Glomerular visceral epithelial cell (primary cell): ENCODE measurements around the gene DDX24.

Source experiments
- DNase-seq: peaks from one replicate; pipeline ENCODE4 v3.0.0-alpha.2; 2016; ENCODE audit errors: extremely low spot score

Gene DDX24

DNA sequence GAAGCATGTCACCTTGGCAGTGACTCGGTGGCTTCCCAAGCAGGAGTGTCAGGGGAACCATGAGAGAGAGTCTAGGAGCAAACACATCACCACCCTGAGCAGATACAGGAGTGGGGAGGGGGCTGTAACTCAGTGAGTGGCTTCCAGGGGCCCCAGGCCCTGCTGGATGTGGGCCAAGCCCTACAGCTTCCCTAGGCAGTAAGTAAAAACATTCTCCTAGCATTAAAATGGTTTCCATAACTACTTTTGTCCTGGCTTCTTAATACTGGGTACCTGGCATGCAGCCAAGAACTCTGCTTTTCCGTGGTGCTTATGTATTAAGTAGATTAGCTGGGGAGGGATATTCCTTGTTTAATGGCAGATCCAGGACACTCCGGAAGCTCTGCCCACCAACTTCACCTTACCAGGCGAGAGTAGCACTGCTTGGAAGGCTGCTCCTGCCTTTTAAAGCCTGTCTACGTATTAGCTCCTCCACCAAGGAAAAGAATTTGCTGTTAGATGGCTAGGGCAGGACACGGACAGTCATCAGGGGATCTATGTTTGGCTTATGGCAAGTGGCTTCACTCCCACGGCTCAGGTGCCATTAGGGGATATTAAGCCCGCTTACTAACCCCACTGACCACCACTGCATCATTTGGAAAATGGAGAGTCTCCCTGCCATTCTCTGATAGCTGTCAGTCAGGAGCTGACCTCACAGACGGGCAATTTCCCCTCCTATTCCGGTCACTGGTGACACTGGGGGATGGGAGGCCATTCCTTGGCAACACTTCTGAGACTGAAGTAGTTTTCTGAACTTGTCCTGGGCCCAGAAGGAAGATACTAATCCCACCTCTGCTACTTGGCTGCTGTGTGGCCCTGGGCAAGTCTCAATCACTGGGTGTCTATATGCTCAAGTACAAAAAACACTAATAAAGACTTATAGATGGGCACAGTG, 32.0 kb downstream of the DDX24 start:
- no peak for DNase-seq

DNA sequence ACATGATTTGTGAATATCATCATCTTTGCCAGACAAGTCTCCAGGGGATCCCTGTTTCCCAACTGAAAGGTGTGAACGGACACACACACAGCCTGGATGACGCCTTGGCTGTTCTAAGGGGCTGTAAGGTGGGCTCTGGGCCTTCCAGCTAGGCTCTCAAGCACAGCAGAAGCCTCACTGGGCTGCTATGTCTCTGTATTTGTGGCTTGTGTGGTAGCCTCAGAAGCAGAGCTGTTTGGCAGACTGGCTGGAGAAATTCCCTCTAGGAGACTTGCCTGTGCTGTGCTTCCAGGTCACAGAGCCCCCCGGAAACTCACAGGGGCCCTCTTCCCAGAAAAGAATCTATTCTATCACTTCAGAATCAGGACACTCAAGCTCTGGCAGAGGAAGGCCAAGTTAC, 33.4 kb downstream of the DDX24 start:
- no peak for DNase-seq

- no peak for DNase-seq
Measured at GRCh38 chr14:94046696-94047250, 34.2 kb downstream of the DDX24 start.

DNA sequence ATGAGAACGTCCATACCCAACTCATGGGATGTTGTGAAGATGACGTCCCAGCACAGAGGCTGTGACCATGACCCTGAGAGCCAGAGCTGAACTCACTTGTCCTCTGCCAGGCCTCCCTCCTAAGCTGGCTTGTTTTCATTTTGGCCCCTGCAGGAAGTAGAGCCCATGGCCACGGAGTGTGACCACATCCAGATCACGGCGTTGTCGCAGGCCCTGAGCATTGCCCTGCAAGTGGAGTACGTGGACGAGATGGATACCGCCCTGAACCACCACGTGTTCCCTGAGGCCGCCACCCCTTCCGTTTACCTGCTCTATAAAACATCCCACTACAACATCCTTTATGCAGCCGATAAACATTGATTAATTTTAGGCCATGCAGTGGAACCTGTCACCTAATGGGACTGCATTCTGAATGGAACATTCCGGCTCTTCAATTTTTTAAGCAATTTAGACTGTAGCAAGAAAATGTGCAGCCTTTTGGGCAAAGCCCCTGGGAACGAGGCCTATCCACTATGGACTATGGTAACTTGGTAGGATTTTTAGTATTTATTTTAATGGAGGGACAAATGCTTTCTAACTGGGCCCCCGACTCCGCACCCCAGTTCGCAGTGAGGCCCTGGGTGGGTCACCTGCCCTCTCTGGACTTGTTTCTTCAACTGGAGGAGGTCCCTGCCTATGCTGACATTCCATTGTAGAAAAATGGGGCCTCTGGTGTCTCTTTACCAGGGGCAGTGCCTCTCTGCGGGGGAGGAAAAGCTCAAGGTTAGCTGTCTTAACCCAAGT, 35.2 kb downstream of the DDX24 start:
- DNase-seq = no peak

GRCh38 chr14:94045101-94045500, 35.9 kb downstream of the DDX24 start:
- DNase-seq = no peak

DNA sequence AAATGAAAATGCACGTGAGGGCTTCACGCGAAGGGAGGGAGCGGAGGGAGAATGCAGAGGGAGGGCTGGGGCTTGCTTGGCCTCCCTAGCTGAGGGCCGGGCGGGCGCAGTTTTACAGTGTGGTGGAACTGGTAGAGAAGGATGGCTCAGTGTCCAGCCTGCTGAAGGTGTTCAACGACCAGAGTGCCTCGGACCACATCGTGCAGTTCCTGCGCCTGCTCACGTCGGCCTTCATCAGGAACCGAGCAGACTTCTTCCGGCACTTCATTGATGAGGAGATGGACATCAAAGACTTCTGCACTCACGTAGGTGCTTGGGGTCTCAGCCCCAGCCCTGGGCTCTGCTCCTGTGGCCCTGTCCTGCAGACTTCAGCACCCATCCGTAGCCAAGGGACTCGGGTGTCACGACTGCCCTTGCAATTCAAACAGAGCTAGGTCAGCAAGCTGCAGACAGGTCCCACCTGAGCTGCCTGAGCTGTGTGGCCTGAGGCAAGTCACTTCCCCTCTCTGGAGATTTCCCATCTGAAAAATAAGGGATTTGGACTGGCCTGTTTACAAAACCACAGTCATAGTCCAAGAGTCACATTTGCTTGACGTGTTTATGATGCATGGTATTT, 36.4 kb downstream of the DDX24 start:
- DNase-seq = no peak

DNA sequence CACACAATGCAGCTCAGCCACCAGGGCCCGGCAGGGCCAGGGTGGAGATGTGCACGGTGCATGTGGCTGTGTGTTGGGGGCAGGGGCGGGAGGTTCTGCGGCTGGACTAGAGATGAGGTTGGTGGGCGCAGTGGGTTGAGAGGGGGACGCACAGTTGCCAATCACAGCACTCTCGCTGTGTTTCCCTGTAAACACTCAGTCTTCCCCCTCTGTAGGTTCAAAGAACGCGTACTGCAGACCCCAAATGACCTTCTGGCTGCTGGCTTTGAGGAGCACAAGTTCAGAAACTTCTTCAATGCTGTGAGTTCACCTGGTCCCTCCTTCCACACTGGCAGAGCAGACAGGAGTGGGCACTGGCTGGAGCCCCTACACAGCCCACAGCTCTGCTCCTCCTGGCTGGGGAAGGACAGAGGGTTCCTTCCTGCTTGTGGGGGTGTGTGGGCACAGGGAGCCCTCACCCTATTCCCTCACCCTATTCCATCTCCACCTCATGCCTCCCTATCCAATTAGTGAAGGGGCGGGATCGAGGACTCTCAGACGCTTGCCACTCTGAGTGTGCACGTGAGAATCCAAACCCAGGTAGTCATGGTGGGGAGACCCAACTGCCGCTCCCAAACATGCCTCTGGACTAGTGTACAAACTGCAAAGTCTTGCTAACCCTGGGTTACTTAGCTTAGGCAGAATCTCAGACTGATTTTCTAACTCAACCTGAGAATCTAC, 37.1 kb downstream of the DDX24 start:
- no peak for DNase-seq

- no peak for DNase-seq
Measured at GRCh38 chr14:94043111-94043755, 37.8 kb downstream of the DDX24 start.

GRCh38 chr14:94042433-94043091, 38.4 kb downstream of the DDX24 start:
- no peak for DNase-seq

GRCh38 chr14:94041551-94042346, 39.3 kb downstream of the DDX24 start:
- no peak for DNase-seq

- no peak for DNase-seq
Measured at GRCh38 chr14:94040796-94041195, 40.2 kb downstream of the DDX24 start.

DNA sequence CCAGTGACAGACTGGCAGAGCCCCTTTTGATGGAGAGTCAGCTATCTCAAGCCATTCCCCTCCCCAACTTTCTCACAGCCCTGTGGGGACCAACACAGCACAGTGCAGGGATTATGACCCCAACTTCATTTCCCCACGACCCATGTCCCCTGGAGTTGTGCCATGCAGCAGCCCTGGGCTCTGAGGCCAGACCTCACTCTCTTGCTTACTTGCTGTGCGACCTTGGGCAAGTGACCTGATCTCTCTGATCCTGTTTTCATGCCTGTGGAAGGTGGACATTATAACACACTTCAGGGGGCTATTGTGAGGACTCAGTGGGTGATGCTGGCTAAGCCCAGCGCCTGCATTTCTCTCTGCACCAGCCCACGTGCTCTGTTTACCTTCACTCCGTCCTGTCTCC, 40.8 kb downstream of the DDX24 start:
- no peak for DNase-seq

GRCh38 chr14:94038921-94039629, 41.9 kb downstream of the DDX24 start:
- DNase-seq = no peak

DNA sequence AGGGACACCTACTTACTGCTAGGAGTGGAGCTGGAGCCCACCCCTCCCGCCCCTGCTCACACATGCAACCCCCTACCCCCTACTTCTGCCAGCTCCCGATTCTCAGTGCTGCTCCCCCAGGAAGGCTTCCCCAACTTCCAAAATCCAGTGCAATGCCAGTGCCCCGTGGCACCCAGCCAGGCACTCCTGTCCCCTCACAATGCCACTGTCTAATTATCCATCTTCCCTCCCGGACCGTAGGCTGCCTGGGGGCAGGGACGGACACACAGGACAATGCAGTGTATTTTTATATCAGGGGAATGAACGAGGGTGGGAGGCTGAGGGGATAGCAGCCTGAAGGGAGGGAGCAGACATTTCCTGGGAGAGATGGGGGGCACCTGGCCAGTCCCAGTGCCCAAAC, 42.5 kb downstream of the DDX24 start:
- no peak for DNase-seq

DNA sequence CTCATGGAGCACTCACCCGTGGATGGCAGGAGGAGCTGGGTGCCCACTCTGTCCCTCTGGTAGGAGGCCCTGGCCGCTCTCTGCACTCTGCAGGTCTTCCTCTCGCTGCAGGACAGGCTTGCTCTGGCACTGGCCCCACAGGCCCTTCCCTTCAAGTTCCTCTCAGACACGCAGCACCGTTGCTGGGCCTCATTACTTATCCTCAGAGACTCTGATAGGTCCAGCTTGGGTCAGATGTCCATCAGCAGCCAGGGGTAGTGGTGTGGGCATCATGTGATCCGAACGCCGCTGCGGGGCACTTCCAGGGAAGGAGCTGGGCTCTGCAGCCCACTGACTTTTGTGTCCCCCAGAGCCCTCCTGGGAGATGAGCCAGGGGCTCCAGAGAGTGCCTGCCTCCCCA, 43.0 kb downstream of the DDX24 start:
- DNase-seq = no peak

DNA sequence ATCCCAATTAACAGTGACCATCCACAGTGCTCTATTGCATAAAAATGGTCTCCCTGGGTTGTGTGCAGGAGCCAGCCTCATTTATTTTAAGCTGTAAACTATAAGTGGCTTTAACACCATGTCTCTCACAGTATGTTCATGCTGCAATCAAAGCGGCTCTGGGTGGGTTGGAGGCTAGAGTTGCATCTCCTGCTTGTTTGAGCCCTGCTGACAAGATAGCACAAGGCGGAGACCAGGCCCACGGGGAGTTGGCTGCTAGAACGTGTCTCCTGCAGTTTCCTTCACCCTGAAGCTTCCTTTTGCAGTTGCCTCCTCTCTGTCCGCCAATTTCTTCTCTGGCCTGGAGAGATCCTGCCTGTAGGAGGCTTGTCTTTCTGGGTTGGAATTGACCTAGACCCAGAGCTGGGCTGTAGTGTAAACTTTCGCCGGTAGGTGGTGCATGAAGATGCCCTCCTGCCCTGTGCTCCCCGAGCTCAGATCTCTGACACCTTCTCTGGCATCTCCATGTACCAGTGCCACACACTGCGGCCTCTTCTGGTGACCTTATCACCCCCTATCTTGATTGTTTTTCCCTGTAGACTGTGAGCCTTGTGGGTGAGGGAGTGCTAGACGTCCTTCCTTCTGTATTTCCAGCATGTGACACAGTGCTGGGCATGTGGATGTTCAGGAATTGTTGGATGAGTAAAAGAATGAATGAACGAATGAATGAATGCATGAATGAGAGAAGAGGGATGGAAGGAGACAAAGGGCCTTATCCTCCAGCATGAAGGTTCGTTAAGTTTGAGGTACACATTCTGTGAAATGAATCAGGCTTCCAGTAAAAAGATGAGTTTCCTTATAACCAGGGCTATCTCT, 44.5 kb downstream of the DDX24 start:
- DNase-seq = peak; percentile 83

DNA sequence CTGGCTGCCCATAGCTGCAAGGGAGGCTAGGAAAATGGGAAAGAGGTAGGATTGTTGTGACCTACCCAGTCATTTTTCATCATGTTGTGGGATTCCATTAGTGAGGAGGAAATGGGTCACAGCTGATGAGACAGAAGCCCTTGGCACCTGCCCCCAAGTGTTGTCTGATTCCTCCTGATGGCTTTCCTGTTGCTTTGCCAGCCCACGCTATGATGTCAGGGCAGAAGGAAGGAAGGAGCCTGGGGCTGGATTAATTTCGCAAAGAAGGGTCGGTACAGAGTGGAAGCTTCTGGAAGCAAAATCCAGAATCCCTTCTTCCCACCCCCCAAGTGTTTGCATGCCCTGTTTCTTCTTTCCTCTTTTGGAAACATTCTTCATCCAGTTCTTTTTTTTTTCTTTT, 46.1 kb downstream of the DDX24 start:
- no peak for DNase-seq

DNA sequence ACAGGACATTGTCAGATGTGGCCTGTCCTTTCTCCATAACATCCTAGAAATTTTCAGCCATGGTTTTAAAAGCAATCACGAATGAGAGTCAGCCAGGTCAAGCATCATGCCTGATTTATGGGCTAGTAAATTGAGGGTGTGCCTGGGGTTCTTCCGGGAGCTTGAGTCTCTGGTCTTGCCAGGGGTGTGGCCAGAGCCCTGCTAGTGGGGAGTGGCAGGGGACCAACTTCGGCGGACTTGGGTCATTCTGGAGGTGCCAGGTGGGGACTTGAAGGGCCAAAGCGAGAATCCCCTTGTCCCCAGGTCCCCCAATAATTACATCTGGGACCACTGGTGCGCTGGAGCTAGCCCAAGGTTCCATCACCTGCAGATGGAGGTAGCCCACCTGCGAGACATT, 49.1 kb downstream of the DDX24 start:
- DNase-seq = no peak
